ENCODE results near the gene ELOB.

GRCh38 chr16:2763173-2763572 lies 13.9 kb downstream of the ELOB start:
- TF ChIP-seq CTCF (IDR thresholded peaks at IDR 0.05) (no peak), POLR2A (IDR thresholded peaks at IDR 0.05) (no peak)
